ENCODE data around the gene PABPN1L. TPM values are rescaled to one million over a fixed set of nuclear protein-coding genes. Genes with fewer than 3 reads are reported as not detected.

Gene PABPN1L
- total RNA-seq, 2 experiments from 2014 or later: not detected

DNA sequence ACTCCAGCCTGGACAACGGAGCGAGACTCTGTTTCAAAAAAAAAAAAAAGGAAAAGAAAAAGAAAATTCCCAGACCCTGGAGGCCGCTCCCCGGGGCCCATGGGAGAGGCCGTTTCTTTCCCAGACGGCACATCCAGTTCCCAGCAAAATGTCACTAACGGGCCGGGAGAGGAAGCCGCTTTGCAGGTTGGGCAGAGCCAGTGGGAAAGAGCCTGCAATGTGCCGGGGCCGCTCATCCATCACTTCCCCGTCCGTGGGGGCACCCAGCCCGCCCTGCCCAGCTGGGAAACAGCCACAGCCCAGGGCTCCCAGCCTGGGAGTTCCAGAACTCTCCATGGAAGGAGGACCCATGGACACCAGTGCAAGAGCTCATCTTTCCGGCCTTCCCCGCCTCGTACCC lies 41.8 kb upstream of the PABPN1L start:
- H3K36me3 Mint-ChIP-seq (ENCODE audit: low read depth): no peaks in the 10 kb centered on the region

DNA sequence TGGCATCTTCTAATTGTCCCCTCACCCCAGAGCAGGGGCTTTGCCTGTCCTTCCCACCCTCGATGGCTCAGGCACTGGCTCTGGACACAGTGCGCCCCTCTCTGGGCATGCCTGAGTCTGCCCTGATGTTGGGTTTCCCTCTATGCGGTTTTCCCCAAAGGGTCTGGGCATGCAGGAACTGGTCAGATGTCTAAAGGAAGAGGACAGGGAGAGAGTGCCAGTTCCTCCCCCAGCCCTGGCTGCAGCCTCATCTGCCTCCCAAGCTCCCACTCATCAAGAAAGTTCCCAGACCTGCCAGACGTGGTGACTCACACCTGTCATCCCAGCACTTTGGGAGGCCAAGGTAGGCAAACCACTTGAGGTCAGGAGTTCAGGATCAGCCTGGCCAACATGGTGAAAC lies 41.3 kb upstream of the PABPN1L start:
- H3K36me3 Mint-ChIP-seq (ENCODE audit: low read depth): no peaks in the 10 kb centered on the region
- no peak overlapping the region for H3K4me3 Mint-ChIP-seq
- ChIA-PET POLR2A (no interaction called here), CTCF (no interaction called here)
- no peak for DNase-seq
- H3K27me3 Mint-ChIP-seq (ENCODE audit: low read depth): no peaks in the 10 kb centered on the region
- H3K4me1 Mint-ChIP-seq (ENCODE audit: low read depth): peaks cover 2% of the 10 kb centered on the region
- no peaks in the 10 kb centered on the region for H3K9me3 Mint-ChIP-seq (ENCODE audit: insufficient read depth)
- no peak overlapping the region for H3K27ac Mint-ChIP-seq
- ATAC-seq: no peak

More for the DNA sequence above, 41.8 kb upstream of the PABPN1L start:
- Mint-ChIP-seq H3K4me3 (no peak overlapping the region), H3K9me3 (ENCODE audit: insufficient read depth) (no peaks in the 10 kb centered on the region), H3K27ac (no peak overlapping the region), H3K27me3 (ENCODE audit: low read depth) (no peaks in the 10 kb centered on the region), H3K4me1 (ENCODE audit: low read depth) (peaks cover 2% of the 10 kb centered on the region)
- ATAC-seq: no peak
- POLR2A ChIA-PET: no interaction called here
- no peak for DNase-seq
- CTCF ChIA-PET: no interaction called here

DNA sequence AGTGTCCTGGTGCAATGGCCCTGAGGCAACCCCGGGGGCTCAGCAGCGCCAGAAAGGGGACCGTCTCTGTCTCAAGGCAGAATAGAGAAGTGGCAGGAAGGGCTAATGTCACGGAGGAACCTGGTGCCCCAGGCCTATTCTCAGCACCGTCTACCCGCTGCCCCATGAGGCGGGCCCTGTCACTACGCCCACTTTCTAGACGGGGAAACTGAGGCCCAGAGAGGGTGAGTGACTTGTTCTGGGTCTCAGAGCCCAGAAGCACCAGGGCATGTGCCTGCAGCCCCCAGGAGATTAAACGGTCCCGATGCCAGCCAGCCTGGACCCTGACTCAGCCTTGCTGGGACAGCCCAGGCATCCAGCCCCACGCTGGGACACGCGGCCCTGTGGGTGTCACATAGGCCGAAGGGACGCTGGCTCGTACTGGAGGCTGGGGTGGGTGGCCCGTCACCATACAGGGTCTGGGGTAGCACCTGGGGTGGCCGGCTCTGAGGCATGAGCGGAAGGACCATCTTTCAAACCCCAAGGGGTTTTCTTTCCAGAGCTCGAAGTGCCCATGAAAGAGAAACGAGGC lies 40.2 kb upstream of the PABPN1L start:
- no peak for ATAC-seq
- Mint-ChIP-seq H3K36me3 (ENCODE audit: low read depth) (no peaks in the 10 kb centered on the region), H3K4me1 (ENCODE audit: low read depth) (peaks cover 2% of the 10 kb centered on the region), H3K27ac (no peak overlapping the region), H3K9me3 (ENCODE audit: insufficient read depth) (no peaks in the 10 kb centered on the region), H3K4me3 (no peak overlapping the region), H3K27me3 (ENCODE audit: low read depth) (no peaks in the 10 kb centered on the region)
- POLR2A ChIA-PET: no interaction called here
- CTCF ChIA-PET: no interaction called here
- DNase-seq: no peak

DNA sequence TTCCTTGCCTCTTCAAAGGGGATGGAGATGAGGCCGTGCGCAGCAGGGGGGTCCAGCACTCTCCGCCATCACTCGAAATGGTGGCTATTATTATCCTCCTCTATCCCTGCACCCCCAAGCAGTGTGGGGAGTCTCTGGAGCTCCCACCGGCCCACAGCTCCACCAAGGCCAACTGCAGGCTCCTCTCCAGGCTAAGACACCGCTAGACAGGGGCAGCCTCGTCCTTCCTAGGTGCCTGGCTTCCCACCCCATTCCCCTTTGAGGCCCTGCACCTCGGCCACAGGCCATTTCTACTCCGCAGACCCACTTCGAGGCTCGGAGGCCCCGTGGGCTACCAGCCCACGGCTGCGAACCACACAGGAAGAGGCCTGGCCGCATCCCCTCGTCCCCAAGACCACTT lies 39.6 kb upstream of the PABPN1L start:
- no peak overlapping the region for H3K4me3 Mint-ChIP-seq
- no peaks in the 10 kb centered on the region for H3K36me3 Mint-ChIP-seq (ENCODE audit: low read depth)
- ChIA-PET POLR2A (no interaction called here), CTCF (no interaction called here)
- no peak overlapping the region for H3K27ac Mint-ChIP-seq
- ATAC-seq: no peak
- no peak for DNase-seq
- peaks cover 2% of the 10 kb centered on the region for H3K4me1 Mint-ChIP-seq (ENCODE audit: low read depth)
- no peaks in the 10 kb centered on the region for H3K9me3 Mint-ChIP-seq (ENCODE audit: insufficient read depth)
- H3K27me3 Mint-ChIP-seq (ENCODE audit: low read depth): no peaks in the 10 kb centered on the region

DNA sequence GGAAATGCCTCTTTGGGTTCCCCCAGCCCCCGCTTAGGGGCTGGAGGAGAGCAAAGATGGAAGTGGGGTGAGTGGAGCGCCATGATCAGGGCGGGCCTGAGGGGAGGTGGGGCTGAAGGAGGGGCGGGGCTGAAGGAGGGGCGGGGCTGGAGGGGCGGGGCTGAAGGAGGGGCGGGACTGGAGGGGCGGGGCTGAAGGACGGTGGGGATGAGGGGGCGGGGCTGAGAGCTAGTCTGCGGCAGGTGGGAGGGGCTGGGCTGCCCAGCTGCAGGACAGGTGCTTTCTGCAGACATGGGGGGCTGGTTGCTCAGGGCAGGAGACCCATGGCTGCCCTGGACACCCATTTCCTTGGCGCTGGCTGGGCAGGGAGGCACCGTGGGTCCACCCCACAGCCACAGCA lies 39.1 kb upstream of the PABPN1L start:
- CTCF ChIA-PET: no interaction called here
- POLR2A ChIA-PET: no interaction called here
- Mint-ChIP-seq H3K9me3 (ENCODE audit: insufficient read depth) (no peaks in the 10 kb centered on the region), H3K27ac (no peak overlapping the region), H3K27me3 (ENCODE audit: low read depth) (no peaks in the 10 kb centered on the region), H3K36me3 (ENCODE audit: low read depth) (no peaks in the 10 kb centered on the region), H3K4me3 (no peak overlapping the region), H3K4me1 (ENCODE audit: low read depth) (peaks cover 2% of the 10 kb centered on the region)
- ATAC-seq (peak; percentile 28), DNase-seq (no peak)

DNA sequence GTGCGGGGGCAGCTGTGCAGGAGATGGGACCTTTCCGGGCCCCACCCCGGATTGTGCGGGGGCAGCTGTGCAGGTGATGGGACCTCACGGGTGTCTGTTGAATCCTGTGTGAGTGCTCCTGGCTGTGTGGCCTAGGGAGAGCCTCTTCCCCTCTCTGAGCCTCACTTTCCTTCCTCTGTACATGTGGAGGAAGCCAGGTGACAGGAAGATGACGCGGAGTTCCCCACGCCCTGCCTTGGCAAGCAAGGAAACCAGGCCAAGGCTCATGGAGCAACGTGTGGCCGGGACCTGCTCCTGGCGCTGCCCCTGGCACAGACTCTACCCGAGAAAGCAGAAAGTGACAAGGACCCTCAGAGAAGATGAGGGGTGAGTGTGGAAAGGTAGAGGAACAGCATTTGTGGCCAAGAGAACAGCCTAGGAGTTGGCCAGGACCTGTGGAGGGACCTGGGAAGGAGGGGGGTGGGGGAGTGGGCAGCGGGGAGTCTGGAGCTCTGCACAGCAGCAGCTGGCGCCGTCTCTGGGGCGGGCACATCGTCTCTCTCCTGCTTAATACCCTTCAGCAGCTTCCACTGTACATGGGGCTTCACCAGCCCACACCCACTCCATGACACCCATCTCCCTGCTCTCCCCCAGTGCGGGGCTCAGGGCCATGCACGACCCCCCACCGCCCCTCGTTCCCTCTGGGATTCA lies 38.4 kb upstream of the PABPN1L start:
- no peak overlapping the region for H3K27ac Mint-ChIP-seq
- no peaks in the 10 kb centered on the region for H3K36me3 Mint-ChIP-seq (ENCODE audit: low read depth)
- POLR2A ChIA-PET: no interaction called here
- H3K27me3 Mint-ChIP-seq (ENCODE audit: low read depth): no peaks in the 10 kb centered on the region
- H3K4me1 Mint-ChIP-seq (ENCODE audit: low read depth): peaks cover 2% of the 10 kb centered on the region
- ATAC-seq (no peak), DNase-seq (no peak)
- H3K4me3 Mint-ChIP-seq: no peak overlapping the region
- no peaks in the 10 kb centered on the region for H3K9me3 Mint-ChIP-seq (ENCODE audit: insufficient read depth)
- CTCF ChIA-PET: no interaction called here

DNA sequence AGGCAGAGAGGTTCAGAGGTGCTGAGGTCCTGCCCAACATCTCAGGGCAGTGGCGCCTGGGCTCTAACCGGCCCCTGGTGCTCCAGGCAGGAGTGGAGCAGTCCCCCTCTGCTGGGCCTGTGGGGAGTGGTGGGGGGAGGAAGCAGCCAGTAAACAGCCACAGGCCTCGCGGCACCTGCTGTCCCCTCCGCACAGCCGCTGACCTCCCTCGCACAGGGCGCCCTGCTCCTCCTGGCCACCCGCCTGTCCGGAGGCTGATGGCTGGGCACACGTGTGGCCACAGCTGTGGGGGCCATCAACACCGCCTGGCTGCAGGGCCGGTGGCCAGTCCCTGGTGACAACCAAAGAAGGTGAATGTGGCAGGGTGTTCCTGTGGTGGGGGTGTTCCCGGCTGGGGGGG lies 36.8 kb upstream of the PABPN1L start:
- Mint-ChIP-seq H3K9me3 (ENCODE audit: insufficient read depth) (no peaks in the 10 kb centered on the region), H3K4me3 (no peak overlapping the region), H3K36me3 (ENCODE audit: low read depth) (no peaks in the 10 kb centered on the region), H3K27ac (no peak overlapping the region), H3K27me3 (ENCODE audit: low read depth) (no peaks in the 10 kb centered on the region), H3K4me1 (ENCODE audit: low read depth) (peaks cover 2% of the 10 kb centered on the region)
- ChIA-PET CTCF (no interaction called here), POLR2A (no interaction called here)
- ATAC-seq (no peak), DNase-seq (no peak)

DNA sequence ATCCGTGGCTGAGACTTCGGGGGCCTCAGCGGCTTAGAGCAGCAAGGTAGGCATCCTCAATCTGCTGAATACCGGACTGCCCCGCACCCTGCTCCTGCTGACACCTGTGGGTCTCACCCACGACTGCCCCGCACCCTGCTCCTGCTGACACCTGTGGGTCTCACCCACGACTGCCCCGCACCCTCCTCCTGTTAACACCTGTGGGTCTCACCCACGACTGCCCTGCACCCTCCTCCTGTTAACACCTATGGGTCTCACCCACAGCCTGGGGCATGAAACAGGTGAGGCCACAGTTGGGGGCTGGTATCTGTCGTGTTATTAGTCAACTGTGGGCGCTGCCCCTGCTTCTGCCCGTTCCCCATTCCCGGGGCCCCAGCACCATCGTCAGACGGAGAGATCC lies 36.3 kb upstream of the PABPN1L start:
- CTCF ChIA-PET: no interaction called here

DNA sequence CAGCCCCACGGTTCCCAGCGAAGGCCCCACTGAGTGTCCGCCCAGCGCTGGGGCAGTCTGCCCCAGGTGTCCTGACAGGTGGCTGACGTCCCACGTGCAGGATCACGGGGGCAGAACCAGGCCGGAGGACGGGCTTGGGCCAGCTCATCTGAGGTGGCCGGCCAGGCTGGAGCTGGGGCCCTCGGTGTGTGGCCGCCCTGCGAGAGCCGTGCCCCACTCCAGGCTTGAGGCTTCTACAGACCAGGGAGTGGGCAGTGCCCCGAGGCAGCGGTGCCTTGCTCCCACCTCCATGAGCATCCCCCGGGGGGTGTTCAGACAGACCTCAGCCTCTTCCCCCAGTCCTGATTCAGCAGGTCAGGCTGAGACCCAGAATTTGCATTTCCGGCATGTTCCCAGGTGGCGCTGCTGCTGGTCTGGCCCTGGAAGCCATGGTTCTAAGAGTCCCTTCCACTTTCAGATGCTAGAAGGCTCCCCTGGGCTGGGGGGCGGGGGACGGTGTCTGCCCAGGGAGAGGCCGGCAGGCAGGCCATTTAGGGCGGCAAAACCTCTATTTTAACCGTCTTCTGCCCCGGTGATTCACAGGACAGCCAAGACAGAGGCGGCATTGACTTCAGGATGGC lies 35.4 kb upstream of the PABPN1L start:
- DNase-seq (no peak), ATAC-seq (no peak)
- H3K36me3 Mint-ChIP-seq (ENCODE audit: low read depth): no peaks in the 10 kb centered on the region
- no peaks in the 10 kb centered on the region for H3K9me3 Mint-ChIP-seq (ENCODE audit: insufficient read depth)
- peaks cover 2% of the 10 kb centered on the region for H3K4me1 Mint-ChIP-seq (ENCODE audit: low read depth)
- H3K4me3 Mint-ChIP-seq: no peak overlapping the region
- no peak overlapping the region for H3K27ac Mint-ChIP-seq
- ChIA-PET POLR2A (no interaction called here), CTCF (no interaction called here)
- H3K27me3 Mint-ChIP-seq (ENCODE audit: low read depth): no peaks in the 10 kb centered on the region

More for the DNA sequence above, 36.3 kb upstream of the PABPN1L start:
- H3K9me3 Mint-ChIP-seq (ENCODE audit: insufficient read depth): no peaks in the 10 kb centered on the region
- H3K36me3 Mint-ChIP-seq (ENCODE audit: low read depth): no peaks in the 10 kb centered on the region
- POLR2A ChIA-PET: no interaction called here
- no peak overlapping the region for H3K27ac Mint-ChIP-seq
- ATAC-seq (no peak), DNase-seq (no peak)
- H3K4me1 Mint-ChIP-seq (ENCODE audit: low read depth): peaks cover 2% of the 10 kb centered on the region
- no peaks in the 10 kb centered on the region for H3K27me3 Mint-ChIP-seq (ENCODE audit: low read depth)
- no peak overlapping the region for H3K4me3 Mint-ChIP-seq

DNA sequence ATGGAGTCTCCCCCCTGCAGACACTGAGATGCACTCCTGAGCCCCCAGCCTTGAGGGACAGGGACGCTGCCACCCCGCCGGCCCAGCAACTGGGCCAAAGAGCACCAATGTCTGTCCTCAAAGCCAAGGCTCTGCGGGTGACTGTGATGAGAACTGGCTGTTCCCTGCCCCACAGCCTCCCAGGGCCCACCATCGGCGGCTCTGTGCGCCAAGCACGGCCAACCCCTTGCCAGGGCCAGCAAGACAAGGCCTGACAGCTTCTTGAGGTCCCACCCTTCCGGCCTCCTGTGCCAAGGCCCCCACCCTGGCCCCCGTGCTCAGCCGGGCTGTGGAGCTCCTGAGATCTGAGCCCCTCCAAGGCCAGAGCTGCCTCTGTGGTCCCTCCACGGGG lies 34.2 kb upstream of the PABPN1L start:
- Mint-ChIP-seq H3K36me3 (ENCODE audit: low read depth) (no peaks in the 10 kb centered on the region), H3K9me3 (ENCODE audit: insufficient read depth) (no peaks in the 10 kb centered on the region), H3K4me3 (no peak overlapping the region), H3K27ac (no peak overlapping the region), H3K4me1 (ENCODE audit: low read depth) (no peaks in the 10 kb centered on the region), H3K27me3 (ENCODE audit: low read depth) (no peaks in the 10 kb centered on the region)
- ChIA-PET POLR2A (no interaction called here), CTCF (no interaction called here)
- DNase-seq (no peak), ATAC-seq (no peak)

DNA sequence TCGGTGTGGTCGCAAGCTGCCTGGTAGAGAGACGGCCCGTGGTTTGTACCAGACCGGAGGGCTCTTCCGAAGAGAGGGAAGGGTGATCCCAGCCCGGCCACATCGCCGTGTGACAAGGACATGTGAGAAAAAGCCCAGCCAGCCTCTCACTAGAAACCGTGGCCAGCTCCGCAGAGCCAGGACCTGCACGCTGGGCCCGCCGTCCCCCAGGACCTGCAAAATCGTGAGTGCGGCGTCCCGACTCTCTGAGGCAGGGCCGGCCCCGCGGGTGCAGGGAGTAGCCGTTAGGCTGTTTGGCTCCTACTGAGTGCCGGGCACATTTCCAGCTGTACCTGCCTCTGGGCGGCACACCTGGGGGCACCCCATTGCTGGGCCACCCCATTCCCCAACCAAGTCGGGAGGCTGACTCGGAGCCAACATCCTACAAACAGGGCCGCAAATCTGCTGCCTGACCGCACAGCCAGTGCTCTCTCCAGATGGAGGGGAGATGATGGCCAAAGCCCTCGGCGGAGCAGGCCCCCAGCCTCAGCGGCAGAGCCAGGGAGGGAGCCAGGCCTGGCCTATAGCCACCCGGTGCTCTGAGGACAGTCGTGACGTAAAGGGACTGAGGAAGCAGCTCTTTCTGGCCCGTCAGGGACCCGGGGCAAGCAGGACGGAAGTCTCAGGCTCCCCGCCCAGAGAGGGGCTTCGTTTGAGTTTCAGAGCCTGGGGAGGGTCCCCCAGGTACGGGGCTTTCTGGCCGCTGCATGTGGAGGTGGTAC lies 33.6 kb upstream of the PABPN1L start:
- Mint-ChIP-seq H3K36me3 (ENCODE audit: low read depth) (no peaks in the 10 kb centered on the region), H3K4me1 (ENCODE audit: low read depth) (no peaks in the 10 kb centered on the region), H3K4me3 (no peak overlapping the region), H3K27me3 (ENCODE audit: low read depth) (no peaks in the 10 kb centered on the region), H3K9me3 (ENCODE audit: insufficient read depth) (no peaks in the 10 kb centered on the region), H3K27ac (no peak overlapping the region)
- CTCF ChIA-PET: no interaction called here
- POLR2A ChIA-PET: no interaction called here
- no peak for DNase-seq
- ATAC-seq: no peak

DNA sequence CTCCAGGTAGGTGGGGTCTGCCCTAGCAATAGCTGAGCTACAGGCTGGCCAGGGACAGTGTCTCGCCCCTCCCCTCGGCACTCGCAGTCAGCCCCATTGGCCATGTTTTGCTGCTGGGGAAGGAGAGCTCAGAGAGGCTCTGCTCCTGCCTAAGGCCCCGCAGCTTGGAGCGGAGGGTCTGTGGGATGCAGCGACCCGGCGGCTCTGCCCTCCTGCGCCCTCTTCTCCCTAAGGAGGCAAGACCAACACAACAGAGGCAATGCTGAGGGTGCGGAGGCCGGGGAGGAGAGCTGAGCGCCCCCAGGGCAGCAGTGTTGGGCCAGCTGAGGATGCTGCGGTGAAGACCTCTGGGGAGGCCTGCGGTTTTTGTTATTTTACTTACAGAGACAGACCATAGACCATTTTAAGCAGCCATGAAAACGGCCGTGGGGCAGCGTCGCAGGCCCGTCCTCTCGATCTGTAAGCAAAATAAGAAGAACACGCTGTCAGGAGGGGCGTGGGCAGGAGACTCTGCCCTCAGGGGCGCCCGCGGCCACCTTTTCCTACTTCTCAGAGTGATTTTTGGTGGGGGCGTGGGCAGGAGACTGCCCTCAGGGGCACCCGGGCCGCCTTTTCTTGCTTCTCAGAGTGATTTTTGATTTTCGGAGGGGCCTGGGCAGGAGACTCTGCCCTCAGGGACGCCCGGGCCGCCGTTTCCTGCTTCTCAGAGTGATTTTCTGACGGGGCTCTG lies 31.4 kb upstream of the PABPN1L start:
- ChIA-PET POLR2A (no interaction called here), CTCF (no interaction called here)
- Mint-ChIP-seq H3K4me1 (ENCODE audit: low read depth) (no peaks in the 10 kb centered on the region), H3K4me3 (no peak overlapping the region), H3K27me3 (ENCODE audit: low read depth) (no peaks in the 10 kb centered on the region), H3K36me3 (ENCODE audit: low read depth) (no peaks in the 10 kb centered on the region), H3K27ac (no peak overlapping the region), H3K9me3 (ENCODE audit: insufficient read depth) (no peaks in the 10 kb centered on the region)
- DNase-seq (no peak), ATAC-seq (no peak)

All from activated CD8-positive, alpha-beta T cell treated with anti-CD3 and anti-CD28 coated beads, Interleukin-2, amount 10 ng/mL, durations not matched to agents 7 days and 5 days (primary cell).